Muscle layer of duodenum (tissue), 2 donors: ENCODE results near the gene VEZT.
"Not testable (repeated sequence)": the region's sequence is repeated elsewhere in the genome, so short reads cannot be mapped to it uniquely, and the experiment has no call there.

Experiments
- H3K27ac ChIP-seq: one replicate; pipeline ENCODE4 v1.7.0; 2013; ENCODE audit warnings: mild to moderate bottlenecking, low read length
- H3K27me3 ChIP-seq: one replicate; pipeline ENCODE4 v1.7.0; 2013; ENCODE audit warnings: low read depth, mild to moderate bottlenecking, control low read depth, low read length
- H3K36me3 ChIP-seq, 2 donors: one replicate each; pipeline ENCODE4 v1.7.0; 2013; ENCODE audit warnings: low read length in 2 of 2, control low read depth in 1 of 2, mild to moderate bottlenecking in 1 of 2; ENCODE audit not compliant: insufficient read depth in 2 of 2, control insufficient read depth in 1 of 2
- H3K4me1 ChIP-seq, 2 donors: one replicate each; pipeline ENCODE4 v1.7.0; 2013; ENCODE audit warnings: low read length in 2 of 2, mild to moderate bottlenecking in 2 of 2, control low read depth in 1 of 2, moderate library complexity in 1 of 2; ENCODE audit not compliant: insufficient read depth in 2 of 2, control insufficient read depth in 1 of 2
- H3K4me3 ChIP-seq, 2 donors: one replicate each; pipeline ENCODE4 v1.7.0; 2013; ENCODE audit warnings: low read length in 2 of 2, low read depth in 1 of 2, mild to moderate bottlenecking in 1 of 2
- H3K9me3 ChIP-seq, 2 donors: one replicate each; pipeline ENCODE4 v1.7.0; 2013; ENCODE audit warnings: low read length in 2 of 2, control low read depth in 1 of 2, mild to moderate bottlenecking in 1 of 2; ENCODE audit not compliant: control insufficient read depth in 1 of 2
- donor health status: healthy.

Gene VEZT

DNA sequence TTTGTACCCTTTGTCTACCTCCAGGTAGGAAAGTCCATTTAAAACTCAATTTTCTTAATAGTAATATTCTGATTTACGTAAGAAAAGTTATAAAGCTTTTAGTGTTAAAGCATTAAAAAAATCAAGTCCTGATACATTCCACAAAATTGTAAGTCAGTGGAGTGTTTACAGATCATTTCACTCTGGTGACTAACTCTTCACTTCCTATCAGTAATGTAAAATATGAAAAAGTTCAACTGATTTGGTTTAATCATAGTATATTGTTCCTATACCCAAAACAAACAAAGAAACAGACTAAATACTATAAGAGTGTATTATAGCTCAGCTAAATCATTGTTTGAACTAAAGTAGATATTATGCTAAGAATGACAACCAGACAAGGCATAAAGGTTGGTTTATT is 85.9 kb downstream of the VEZT start:
- no peaks in the 10 kb centered on the region for H3K9me3 ChIP-seq
- peaks cover 12 to 16% of the 10 kb centered on the region in 2 donors for H3K36me3 ChIP-seq
- peaks cover 0 to 5% of the 10 kb centered on the region in 2 donors for H3K4me1 ChIP-seq
- no peaks in the 10 kb centered on the region for H3K27me3 ChIP-seq
- H3K27ac ChIP-seq, result no peak overlapping the region
- H3K4me3 ChIP-seq, result no peak overlapping the region

DNA sequence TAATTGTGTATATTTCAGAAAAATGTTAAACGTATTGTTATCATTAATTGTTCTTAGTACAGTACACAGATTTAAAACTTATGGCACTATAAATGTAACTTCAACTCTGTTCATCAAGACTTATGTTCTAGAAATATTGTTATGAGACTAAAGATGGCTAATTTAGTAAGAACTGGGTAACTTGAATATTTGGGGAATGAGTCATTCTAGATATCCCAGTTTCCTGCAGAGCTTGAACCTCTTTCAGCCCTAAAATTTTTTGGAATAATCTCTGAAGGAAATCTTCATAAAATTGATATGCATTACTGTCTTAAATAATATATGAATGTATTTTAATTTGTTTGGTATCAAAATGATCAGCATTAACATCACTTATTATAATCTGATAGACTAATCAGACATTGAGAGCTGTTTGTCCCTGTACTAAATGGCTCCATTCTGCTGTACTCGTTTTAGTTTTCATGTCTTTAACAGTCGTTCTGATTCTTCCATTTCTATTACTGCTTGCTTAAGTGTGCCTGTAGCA is 87.1 kb downstream of the VEZT start:
- peaks cover 0 to 5% of the 10 kb centered on the region in 2 donors for H3K4me1 ChIP-seq
- H3K4me3 ChIP-seq, result no peak overlapping the region
- no peaks in the 10 kb centered on the region for H3K27me3 ChIP-seq
- peaks cover 13 to 14% of the 10 kb centered on the region in 2 donors for H3K36me3 ChIP-seq
- H3K9me3 ChIP-seq, result no peaks in the 10 kb centered on the region
- no peak overlapping the region for H3K27ac ChIP-seq

DNA sequence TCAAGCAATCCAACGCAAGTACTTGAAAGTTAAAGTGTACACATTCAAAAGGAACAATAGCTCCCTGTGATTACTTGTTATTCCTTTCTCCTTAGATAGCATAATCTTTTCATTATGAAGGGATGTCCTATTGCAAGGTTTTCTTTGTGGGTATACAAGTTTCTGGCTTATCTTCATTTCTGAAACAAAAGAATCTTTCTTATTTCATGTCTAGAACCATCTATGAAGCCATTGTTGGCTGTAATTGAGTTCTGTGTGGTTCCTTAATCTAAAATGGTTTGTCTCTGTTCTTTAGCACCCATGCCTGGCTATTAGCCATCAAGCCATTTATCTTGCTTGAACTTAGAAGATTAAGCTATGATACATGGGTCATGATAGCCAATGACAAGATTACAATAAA is 95.0 kb downstream of the VEZT start:
- Histone ChIP-seq H3K27me3 (no peaks in the 10 kb centered on the region), H3K4me1 (peaks cover 0 to 3% of the 10 kb centered on the region in 2 donors), H3K27ac (no peak overlapping the region), H3K9me3 (no peaks in the 10 kb centered on the region), H3K36me3 (peaks cover 6 to 9% of the 10 kb centered on the region in 2 donors), H3K4me3 (no peak overlapping the region)

DNA sequence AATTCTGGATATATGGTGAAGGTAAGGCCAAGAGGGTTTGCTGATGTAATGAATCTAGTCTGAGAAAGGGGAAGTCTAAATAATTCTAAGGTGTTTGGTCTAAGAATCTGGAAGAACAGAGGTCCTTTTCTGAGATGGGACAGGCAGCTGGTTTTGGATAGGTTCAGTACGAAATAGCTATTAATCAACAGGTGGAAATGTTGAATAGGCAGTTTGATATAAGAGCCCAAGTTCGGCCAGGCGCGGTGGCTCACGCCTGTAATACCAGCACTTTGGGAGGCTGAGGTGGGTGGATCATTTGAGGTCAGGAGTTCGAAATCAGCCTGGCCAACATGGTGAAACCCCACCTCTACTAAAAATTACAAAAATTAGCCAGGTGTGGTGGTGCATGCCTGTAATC is 97.1 kb downstream of the VEZT start:
- H3K4me1 ChIP-seq, H3K36me3 ChIP-seq, H3K27ac ChIP-seq, H3K9me3 ChIP-seq, H3K4me3 ChIP-seq, H3K27me3 ChIP-seq: not testable (repeated sequence)

DNA sequence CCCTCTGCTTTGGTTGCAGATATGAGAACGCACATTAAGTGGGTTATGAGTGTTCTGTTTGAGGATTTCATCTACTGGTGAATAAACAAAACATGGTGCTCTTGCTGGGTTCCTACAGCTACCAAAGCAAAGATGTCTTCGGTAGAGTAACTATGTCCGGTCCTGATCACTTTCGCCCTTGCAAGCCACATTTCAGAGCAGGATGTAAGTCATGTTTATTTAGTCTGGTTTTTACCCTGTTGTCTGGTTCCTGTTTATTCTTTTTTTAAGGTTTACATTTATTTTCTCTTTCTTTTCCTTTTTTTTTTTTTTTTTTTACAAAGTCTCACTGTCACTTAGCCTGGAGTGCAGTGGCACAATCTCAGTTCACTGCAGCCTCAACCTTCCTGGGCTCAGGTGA is 99.2 kb downstream of the VEZT start:
- Histone ChIP-seq H3K9me3 (no peaks in the 10 kb centered on the region), H3K4me3 (no peak overlapping the region), H3K36me3 (no peaks in the 10 kb centered on the region), H3K27me3 (no peaks in the 10 kb centered on the region), H3K4me1 (peaks cover 0 to 3% of the 10 kb centered on the region in 2 donors), H3K27ac (no peak overlapping the region)

DNA sequence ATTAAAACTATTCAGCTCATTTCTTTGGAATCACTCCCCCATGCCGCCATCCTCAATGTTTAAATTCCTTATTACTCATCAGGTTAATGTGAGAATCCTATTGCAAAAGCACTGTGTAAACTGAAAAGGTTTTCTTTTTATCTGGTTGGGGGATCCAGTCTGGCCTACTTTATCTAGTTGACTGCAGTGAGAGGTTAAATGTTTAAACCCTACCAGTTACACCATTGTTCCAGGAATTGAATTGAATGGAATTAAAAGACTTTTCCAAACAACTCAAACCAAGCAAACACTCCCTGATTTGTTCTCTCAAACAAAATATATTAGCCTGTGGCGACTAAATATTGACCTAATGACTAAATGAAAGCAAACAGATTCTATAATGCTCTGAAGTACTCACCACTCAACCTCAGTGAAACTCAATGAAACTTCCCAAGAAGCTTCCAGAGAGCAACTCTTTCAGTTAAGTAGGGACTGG is 100.5 kb downstream of the VEZT start:
- Histone ChIP-seq H3K36me3 (no peaks in the 10 kb centered on the region), H3K4me1 (no peaks in the 10 kb centered on the region), H3K4me3 (no peak overlapping the region), H3K9me3 (no peaks in the 10 kb centered on the region), H3K27ac (no peak overlapping the region), H3K27me3 (no peaks in the 10 kb centered on the region)

DNA sequence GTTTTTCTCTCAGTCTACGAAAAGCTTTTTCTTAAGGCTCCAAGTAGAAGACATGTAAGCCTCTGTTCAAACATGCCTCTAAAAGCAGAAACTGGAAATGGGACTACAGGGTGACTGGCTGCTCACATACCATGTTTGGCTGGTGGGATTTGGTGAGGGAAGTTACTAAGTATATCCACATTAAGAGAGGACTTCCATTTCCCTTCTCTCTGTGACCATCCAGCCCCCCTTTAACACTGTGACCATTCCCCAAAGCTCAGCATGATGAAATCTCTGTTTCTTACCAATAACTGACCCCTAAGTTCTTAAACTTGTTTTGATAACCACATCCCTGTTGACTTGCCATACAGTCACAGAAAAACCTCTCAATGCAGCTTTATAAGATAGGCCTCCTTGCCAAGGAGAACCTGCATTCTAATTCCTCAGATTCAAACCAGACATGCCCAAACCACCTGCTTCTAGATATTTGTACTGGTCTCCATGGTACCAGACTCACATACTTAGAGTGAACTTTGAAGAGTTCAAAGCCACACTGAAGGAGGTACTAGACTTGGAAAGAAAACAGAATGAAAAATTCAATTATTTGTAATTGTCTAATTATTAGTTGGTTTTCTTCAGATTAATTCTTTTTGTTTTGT is 102.2 kb downstream of the VEZT start:
- no peaks in the 10 kb centered on the region for H3K9me3 ChIP-seq
- no peaks in the 10 kb centered on the region for H3K4me1 ChIP-seq
- H3K27me3 ChIP-seq, result no peaks in the 10 kb centered on the region
- no peaks in the 10 kb centered on the region for H3K36me3 ChIP-seq
- no peak overlapping the region for H3K4me3 ChIP-seq
- no peak overlapping the region for H3K27ac ChIP-seq

DNA sequence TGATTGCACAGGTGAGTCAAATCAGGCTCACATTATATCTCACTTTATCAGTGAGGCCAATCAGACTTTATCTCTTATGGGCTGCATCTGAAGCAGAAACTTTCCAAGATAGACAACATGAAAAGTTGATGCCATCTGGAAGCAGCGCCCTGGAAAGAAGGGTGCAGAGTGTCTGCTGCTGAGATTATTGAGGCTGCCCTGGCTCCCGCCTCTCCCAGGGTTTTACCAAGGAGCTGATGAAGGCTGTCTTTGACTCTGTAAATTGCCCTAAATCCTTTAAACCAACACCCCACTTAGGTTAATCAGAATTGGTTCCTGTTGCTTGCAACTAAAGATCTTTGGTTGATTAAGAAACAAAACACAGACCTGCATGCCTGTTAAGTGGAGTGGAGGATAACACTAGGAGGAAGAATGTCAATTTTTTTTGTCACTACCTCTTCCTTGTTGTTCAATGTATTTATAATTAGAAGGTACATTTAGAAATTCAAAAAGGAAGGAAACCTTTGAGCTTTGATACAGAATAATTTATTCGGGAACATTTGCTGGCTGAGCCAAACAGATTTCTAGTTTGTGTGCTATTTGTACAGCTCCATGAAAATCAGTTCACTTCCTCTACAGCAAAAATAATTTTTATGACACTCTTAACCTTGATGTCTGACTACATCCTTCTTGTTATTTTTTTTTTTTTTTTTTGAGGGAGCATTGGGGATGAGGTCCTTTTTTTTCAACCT is 104.1 kb downstream of the VEZT start:
- no peak overlapping the region for H3K27ac ChIP-seq

DNA sequence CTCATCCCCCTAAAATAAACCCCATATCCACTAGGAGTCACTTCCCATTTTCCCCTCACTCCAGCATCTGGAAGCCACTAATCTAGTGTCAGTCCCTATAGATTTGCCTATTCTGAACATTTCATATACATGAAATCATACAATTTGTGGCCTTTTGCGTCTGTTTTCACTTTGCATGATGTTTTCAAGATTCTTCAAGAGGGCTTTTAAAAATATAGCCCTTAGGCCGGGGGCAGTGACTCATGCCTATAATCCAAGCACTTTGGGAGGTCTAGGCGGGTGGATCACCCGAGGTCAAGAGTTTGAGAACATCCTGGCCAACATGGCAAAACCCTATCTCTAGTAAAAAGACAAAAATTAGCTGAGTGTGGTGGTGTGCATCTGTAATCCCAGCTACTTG is 104.7 kb downstream of the VEZT start:
- no peaks in the 10 kb centered on the region for H3K4me1 ChIP-seq
- H3K36me3 ChIP-seq, result no peaks in the 10 kb centered on the region
- no peak overlapping the region for H3K27ac ChIP-seq
- H3K27me3 ChIP-seq, result no peaks in the 10 kb centered on the region
- H3K4me3 ChIP-seq, result no peak overlapping the region
- no peaks in the 10 kb centered on the region for H3K9me3 ChIP-seq

More for the DNA sequence above, 104.1 kb downstream of the VEZT start:
- Histone ChIP-seq H3K36me3 (no peaks in the 10 kb centered on the region), H3K9me3 (no peaks in the 10 kb centered on the region), H3K4me1 (no peaks in the 10 kb centered on the region), H3K4me3 (no peak overlapping the region), H3K27me3 (no peaks in the 10 kb centered on the region)

DNA sequence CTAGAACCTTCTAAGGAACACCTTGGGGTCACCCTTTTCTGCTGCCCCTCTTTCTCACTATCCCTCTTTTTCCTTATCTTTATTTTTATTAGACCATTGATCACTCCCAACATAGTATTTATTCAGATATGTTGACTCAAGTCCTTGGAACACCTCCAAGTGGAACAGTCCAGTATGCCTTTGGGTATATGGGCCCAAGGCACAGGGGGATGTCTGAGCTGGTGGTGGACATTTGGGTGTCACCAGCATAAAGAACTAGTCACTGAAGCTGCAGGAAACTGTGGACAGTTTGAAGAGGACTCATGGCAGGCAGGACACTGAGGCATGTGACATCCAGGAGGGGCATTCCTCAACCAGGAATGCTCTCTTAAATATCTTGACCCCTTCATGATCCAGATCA is 105.6 kb downstream of the VEZT start:
- no peaks in the 10 kb centered on the region for H3K36me3 ChIP-seq
- H3K27ac ChIP-seq, result no peak overlapping the region
- H3K4me3 ChIP-seq, result no peak overlapping the region
- H3K9me3 ChIP-seq, result no peaks in the 10 kb centered on the region
- no peaks in the 10 kb centered on the region for H3K4me1 ChIP-seq
- no peaks in the 10 kb centered on the region for H3K27me3 ChIP-seq

DNA sequence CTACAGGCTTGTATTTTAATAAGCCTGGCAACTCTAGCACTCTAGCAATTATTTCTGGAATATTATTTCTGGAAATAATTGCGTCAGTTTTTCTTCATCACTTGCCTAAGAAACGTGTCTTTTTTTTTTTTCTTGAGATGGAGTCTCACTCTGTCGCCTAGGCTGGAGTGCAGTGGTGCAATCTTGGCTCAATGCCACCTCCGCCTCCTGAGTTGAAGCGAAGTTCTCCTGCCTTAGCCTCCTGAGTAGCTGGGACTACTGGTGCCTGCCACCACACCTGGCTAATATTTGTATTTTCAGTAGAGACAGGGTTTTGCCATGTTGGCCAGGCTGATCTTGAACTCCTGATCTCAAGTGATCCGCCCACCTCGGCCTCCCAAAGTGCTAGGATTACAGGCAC is 106.6 kb downstream of the VEZT start:
- not testable (repeated sequence) for H3K36me3 ChIP-seq, H3K27me3 ChIP-seq, H3K27ac ChIP-seq, H3K4me3 ChIP-seq, H3K4me1 ChIP-seq, H3K9me3 ChIP-seq
